GM19324 (cell line): ENCODE measurements around the gene PRKACB.
A peak's percentile ranks its signal among the peaks of the same experiment; 100 is the strongest.
"Not testable (repeated sequence)": the region's sequence is repeated elsewhere in the genome, so short reads cannot be mapped to it uniquely, and the experiment has no call there.

Experiments used
- ATAC-seq: cut with Tn5 transposase; IDR thresholded peaks from one replicate; pipeline ENCODE4 v1.9.1; 2021; ENCODE audit warnings: mild to moderate bottlenecking, moderate library complexity; ENCODE audit not compliant: unreplicated experiment, low FRiP score

The PRKACB gene

GRCh38 chr1:84260852-84261518 lies 116.9 kb downstream of the PRKACB start:
- ATAC-seq: no peak

- ATAC-seq: no peak
These were observed 120.9 kb downstream of the PRKACB start for GRCh38 chr1:84264961-84265360.

GRCh38 chr1:84265867-84266266 lies 121.8 kb downstream of the PRKACB start:
- ATAC-seq: no peak

- ATAC-seq: no peak
These were observed 122.7 kb downstream of the PRKACB start for GRCh38 chr1:84266748-84267147.

GRCh38 chr1:84267476-84267875 lies 123.4 kb downstream of the PRKACB start:
- ATAC-seq: no peak

GRCh38 chr1:84268346-84268745 lies 124.3 kb downstream of the PRKACB start:
- ATAC-seq: no peak

GRCh38 chr1:84269306-84269705 lies 125.2 kb downstream of the PRKACB start:
- no peak for ATAC-seq

GRCh38 chr1:84271441-84272151 lies 127.5 kb downstream of the PRKACB start:
- ATAC-seq: peak; percentile 94

- ATAC-seq: no peak
These were observed 128.3 kb downstream of the PRKACB start for GRCh38 chr1:84272401-84272800.

GRCh38 chr1:84277343-84278059 lies 133.4 kb downstream of the PRKACB start:
- ATAC-seq: no peak

- ATAC-seq: no peak
These were observed 134.8 kb downstream of the PRKACB start for GRCh38 chr1:84278905-84279304.

- ATAC-seq: no peak
These were observed 136.8 kb downstream of the PRKACB start for GRCh38 chr1:84280912-84281311.

- ATAC-seq: no peak
These were observed 138.8 kb downstream of the PRKACB start for GRCh38 chr1:84282780-84283333.

GRCh38 chr1:84283381-84283780 lies 139.3 kb downstream of the PRKACB start:
- ATAC-seq: no peak

GRCh38 chr1:84286071-84286470 lies 142.0 kb downstream of the PRKACB start:
- no peak for ATAC-seq

GRCh38 chr1:84287389-84287788 lies 143.3 kb downstream of the PRKACB start:
- ATAC-seq: not testable (repeated sequence)
